IgD-negative memory B cell (primary cell): ENCODE results near the gene CCDC117. TPM values are rescaled to one million over a fixed set of nuclear protein-coding genes. Genes with fewer than 3 reads are reported as not detected.
"Not testable (repeated sequence)": the region's sequence is repeated elsewhere in the genome, so short reads cannot be mapped to it uniquely, and the experiment has no call there.

ENCODE experiments used
- H3K27ac Mint-ChIP-seq, 3 donors: one replicate each; pipeline ENCODE4 v1.8.0; 2020 to 2022; ENCODE audit warnings: mild to moderate bottlenecking in 3 of 3, mixed read lengths in 3 of 3, moderate library complexity in 1 of 3
- H3K27me3 Mint-ChIP-seq: one replicate; pipeline ENCODE4 v1.8.0; 2021; ENCODE audit warnings: mixed read lengths
- H3K36me3 Mint-ChIP-seq: one replicate; pipeline ENCODE4 v1.8.0; 2020; ENCODE audit warnings: mild to moderate bottlenecking, mixed read lengths
- H3K4me1 Mint-ChIP-seq, 3 donors: one replicate each; pipeline ENCODE4 v1.8.0; 2020 to 2022; ENCODE audit warnings: mixed read lengths in 3 of 3, mild to moderate bottlenecking in 1 of 3
- H3K4me3 Mint-ChIP-seq, 4 donors: one replicate each; pipeline ENCODE4 v1.8.0; 2020 to 2022; ENCODE audit warnings: mild to moderate bottlenecking in 4 of 4, mixed read lengths in 4 of 4, moderate library complexity in 3 of 4
- H3K9me3 Mint-ChIP-seq, 3 donors: one replicate each; pipeline ENCODE4 v1.8.0; 2020 to 2021; ENCODE audit warnings: mixed read lengths in 3 of 3, mild to moderate bottlenecking in 1 of 3
- polyA plus RNA-seq: library from polyadenylated mRNA; unstranded; fragments of 300-500 nt; fragmentation: Illumina TruSeq; gene quantifications from one replicate; pipeline ENCODE4 v1.2.3, GENCODE V29; 2021

Gene CCDC117
- polyA plus RNA-seq, 1 donor from 2014 or later: 12.0 TPM

GRCh38 chr22:28824455-28824854 is 52.0 kb downstream of the CCDC117 start:
- not testable (repeated sequence) for H3K27ac Mint-ChIP-seq

GRCh38 chr22:28826430-28826829 is 53.9 kb downstream of the CCDC117 start:
- H3K4me1 Mint-ChIP-seq: peaks cover 0 to 12% (median 5%) of the 10 kb centered on the region in 3 donors
- H3K27ac Mint-ChIP-seq: peak overlapping the region in 1 of 3 donors; percentile 80
- H3K36me3 Mint-ChIP-seq, H3K27me3 Mint-ChIP-seq, H3K9me3 Mint-ChIP-seq, H3K4me3 Mint-ChIP-seq: not testable (repeated sequence)

More at GRCh38 chr22:28824455-28824854, 52.0 kb downstream of the CCDC117 start:
- peaks cover 0 to 15% (median 5%) of the 10 kb centered on the region in 3 donors for H3K4me1 Mint-ChIP-seq
- not testable (repeated sequence) for H3K36me3 Mint-ChIP-seq, H3K4me3 Mint-ChIP-seq, H3K27me3 Mint-ChIP-seq, H3K9me3 Mint-ChIP-seq

DNA sequence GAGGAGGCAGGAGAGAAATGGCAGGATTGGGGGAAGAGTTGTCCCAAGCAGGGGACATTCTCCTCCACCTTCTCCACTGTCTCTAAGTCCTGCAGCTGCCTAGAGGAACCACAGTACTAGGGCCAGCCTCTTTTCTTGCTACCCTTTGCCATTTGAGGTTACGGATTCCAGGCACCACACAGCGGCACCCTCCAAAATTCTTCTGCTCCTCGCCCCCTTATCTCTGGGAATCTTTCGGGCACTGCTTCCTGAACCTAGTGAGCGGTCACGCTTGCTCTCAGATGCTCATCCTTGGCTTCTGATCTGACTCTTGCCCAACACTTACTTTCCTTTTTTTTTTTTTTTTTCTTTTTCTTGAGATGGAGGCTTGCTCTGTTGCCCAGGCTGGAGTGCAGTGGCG is 54.4 kb downstream of the CCDC117 start:
- H3K4me3 Mint-ChIP-seq: no peak overlapping the region
- peak overlapping the region in 1 of 3 donors; percentile 80 for H3K27ac Mint-ChIP-seq
- peaks cover 5% of the 10 kb centered on the region for H3K36me3 Mint-ChIP-seq
- H3K27me3 Mint-ChIP-seq: no peaks in the 10 kb centered on the region
- peaks cover 0 to 2% (median 0%) of the 10 kb centered on the region in 3 donors for H3K9me3 Mint-ChIP-seq
- H3K4me1 Mint-ChIP-seq: peaks cover 0 to 12% (median 5%) of the 10 kb centered on the region in 3 donors

DNA sequence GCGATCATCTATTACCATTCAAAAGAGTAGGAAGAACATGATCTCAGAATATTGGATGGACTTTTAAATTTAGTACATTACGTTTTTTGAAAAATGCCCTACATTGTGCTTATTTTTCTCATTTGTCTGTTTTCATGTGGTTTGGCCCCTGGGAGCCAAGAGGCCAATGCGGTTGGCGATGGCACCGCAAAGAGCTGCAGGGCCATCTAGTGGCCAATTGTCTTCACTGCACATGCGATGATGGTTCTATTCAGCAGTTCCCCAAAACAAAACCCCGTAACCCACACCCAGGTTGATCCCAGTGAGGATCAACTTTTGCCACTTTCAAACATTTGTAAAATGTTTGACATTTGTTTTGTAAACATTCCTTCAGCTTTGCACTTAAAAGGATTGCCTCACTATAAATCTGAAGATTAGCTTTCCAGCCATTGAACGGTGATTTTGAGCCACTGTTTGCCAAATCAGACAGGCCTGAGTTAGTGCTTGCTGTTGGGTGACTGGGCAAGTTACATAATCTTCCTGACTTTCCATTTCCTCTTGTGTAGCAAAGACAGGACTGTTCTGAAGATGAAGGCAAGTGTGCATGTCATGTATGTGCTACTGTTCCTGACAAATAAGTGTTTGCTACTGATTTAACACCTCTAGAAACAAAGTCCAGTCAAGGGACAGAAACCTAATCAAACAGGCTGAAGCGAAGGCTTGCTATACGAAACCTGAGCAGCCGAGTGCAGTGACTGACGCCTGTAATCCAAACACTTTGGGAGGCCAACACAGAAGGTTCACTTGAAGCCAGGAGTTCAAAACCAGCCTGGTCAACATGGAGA is 57.1 kb downstream of the CCDC117 start:
- Mint-ChIP-seq H3K27ac (peak overlapping the region in 2 of 3 donors; percentile 47 to 80), H3K9me3 (peaks cover 0 to 2% (median 0%) of the 10 kb centered on the region in 3 donors), H3K27me3 (no peaks in the 10 kb centered on the region), H3K36me3 (peaks cover 3% of the 10 kb centered on the region), H3K4me1 (peaks cover 0 to 6% (median 5%) of the 10 kb centered on the region in 3 donors), H3K4me3 (no peak overlapping the region)

DNA sequence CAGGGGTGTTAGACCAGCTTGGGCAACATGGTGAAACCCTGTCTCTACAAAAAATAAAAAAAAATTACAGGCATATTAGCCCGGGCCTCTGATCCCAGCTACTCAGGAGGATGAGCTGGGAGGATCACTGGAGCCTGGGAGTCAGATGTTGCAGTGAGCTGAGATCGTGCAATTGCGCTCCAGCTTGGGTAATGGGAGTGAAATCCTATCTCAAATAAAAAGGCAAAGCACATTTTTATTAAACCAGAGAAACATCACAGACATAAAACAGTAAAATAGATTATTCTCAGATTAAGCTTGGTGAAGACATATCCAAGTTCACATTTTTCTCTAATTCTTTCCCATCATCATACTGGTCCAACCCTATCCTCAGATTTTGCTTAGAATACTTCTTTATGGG is 57.9 kb downstream of the CCDC117 start:
- H3K27me3 Mint-ChIP-seq: no peaks in the 10 kb centered on the region
- no peak overlapping the region for H3K4me3 Mint-ChIP-seq
- H3K4me1 Mint-ChIP-seq: peaks cover 0 to 6% (median 5%) of the 10 kb centered on the region in 3 donors
- no peak overlapping the region for H3K27ac Mint-ChIP-seq
- peaks cover 3% of the 10 kb centered on the region for H3K36me3 Mint-ChIP-seq
- H3K9me3 Mint-ChIP-seq: peaks cover 0 to 2% (median 0%) of the 10 kb centered on the region in 3 donors

- Mint-ChIP-seq H3K27ac (peak overlapping the region in 1 of 3 donors; percentile 14), H3K27me3 (no peaks in the 10 kb centered on the region), H3K36me3 (peaks cover 3% of the 10 kb centered on the region), H3K9me3 (peaks cover 0 to 2% (median 0%) of the 10 kb centered on the region in 3 donors), H3K4me1 (peaks cover 0 to 6% (median 5%) of the 10 kb centered on the region in 3 donors), H3K4me3 (no peak overlapping the region)
These were observed 58.9 kb downstream of the CCDC117 start for GRCh38 chr22:28831140-28832072.

DNA sequence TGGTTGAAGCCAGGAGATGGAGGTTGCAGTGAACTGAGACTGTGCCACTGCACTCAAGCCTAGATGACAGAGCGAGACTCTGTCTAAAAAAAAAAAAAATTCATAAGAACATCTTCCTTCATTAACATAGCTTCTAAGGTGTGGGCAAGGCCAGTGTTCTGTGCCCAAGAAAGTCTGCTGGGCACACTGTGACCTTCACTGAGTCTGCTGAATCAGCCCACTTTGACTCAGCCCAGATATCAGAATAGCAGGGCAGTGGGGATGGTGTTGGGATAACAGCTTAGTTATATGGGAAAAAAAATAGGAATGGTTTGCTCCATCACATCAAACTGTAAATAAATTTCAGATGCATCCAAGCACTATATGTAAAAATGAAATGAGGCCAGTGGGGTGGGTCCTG is 60.2 kb downstream of the CCDC117 start:
- peaks cover 3% of the 10 kb centered on the region for H3K36me3 Mint-ChIP-seq
- H3K27ac Mint-ChIP-seq: no peak overlapping the region
- peaks cover 0 to 6% (median 5%) of the 10 kb centered on the region in 3 donors for H3K4me1 Mint-ChIP-seq
- H3K27me3 Mint-ChIP-seq: no peaks in the 10 kb centered on the region
- peaks cover 0 to 2% (median 0%) of the 10 kb centered on the region in 3 donors for H3K9me3 Mint-ChIP-seq
- H3K4me3 Mint-ChIP-seq: no peak overlapping the region

- Mint-ChIP-seq H3K36me3 (peaks cover 2% of the 10 kb centered on the region), H3K27ac (no peak overlapping the region), H3K9me3 (peaks cover 0 to 2% (median 0%) of the 10 kb centered on the region in 3 donors), H3K4me1 (peaks cover 0 to 4% (median 3%) of the 10 kb centered on the region in 3 donors), H3K27me3 (no peaks in the 10 kb centered on the region), H3K4me3 (no peak overlapping the region)
These were observed 60.9 kb downstream of the CCDC117 start for GRCh38 chr22:28833276-28833923.

GRCh38 chr22:28835630-28836189 is 63.2 kb downstream of the CCDC117 start:
- Mint-ChIP-seq H3K4me1 (no peaks in the 10 kb centered on the region), H3K9me3 (no peaks in the 10 kb centered on the region), H3K27ac (no peak overlapping the region), H3K4me3 (no peak overlapping the region), H3K36me3 (no peaks in the 10 kb centered on the region), H3K27me3 (no peaks in the 10 kb centered on the region)

DNA sequence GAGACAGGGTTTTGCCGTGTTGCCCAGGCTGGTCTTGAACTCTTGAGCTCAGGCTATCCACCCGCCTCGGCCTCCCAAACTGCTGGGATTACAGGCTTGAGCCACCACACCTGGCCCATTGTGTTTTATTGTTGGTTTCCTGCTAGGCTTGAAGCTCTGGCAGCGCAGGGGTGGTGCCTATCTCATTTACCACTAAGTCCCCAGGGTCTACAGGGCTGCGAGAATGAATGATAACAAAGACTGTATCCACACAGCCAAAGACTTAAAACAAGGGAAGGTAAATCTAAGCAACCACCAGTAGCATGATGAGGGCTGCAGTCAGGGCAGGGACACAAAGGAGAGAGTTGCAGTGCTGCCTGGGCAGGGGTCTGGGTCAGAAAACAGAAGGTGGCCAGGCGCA is 65.1 kb downstream of the CCDC117 start:
- H3K36me3 Mint-ChIP-seq: no peaks in the 10 kb centered on the region
- no peaks in the 10 kb centered on the region for H3K4me1 Mint-ChIP-seq
- H3K27me3 Mint-ChIP-seq: no peaks in the 10 kb centered on the region
- no peak overlapping the region for H3K27ac Mint-ChIP-seq
- no peak overlapping the region for H3K4me3 Mint-ChIP-seq
- no peaks in the 10 kb centered on the region for H3K9me3 Mint-ChIP-seq

Other genes with a start within 250 kb of the CCDC117 start
- 0.30 TPM for gene TTC28, start 92.9 kb upstream of the CCDC117 start, polyA plus RNA-seq
- gene CHEK2, start 30.9 kb upstream of the CCDC117 start, polyA plus RNA-seq: 19.4 TPM
- 24.1 TPM for gene HSCB, start 30.7 kb upstream of the CCDC117 start, polyA plus RNA-seq
- 147 TPM for gene XBP1, start 27.9 kb downstream of the CCDC117 start, polyA plus RNA-seq
- gene ZNRF3, start 110.9 kb downstream of the CCDC117 start, polyA plus RNA-seq: 0.16 TPM